ENCODE measurements around the gene SALL4.

- TF ChIP-seq, protein P1, sequence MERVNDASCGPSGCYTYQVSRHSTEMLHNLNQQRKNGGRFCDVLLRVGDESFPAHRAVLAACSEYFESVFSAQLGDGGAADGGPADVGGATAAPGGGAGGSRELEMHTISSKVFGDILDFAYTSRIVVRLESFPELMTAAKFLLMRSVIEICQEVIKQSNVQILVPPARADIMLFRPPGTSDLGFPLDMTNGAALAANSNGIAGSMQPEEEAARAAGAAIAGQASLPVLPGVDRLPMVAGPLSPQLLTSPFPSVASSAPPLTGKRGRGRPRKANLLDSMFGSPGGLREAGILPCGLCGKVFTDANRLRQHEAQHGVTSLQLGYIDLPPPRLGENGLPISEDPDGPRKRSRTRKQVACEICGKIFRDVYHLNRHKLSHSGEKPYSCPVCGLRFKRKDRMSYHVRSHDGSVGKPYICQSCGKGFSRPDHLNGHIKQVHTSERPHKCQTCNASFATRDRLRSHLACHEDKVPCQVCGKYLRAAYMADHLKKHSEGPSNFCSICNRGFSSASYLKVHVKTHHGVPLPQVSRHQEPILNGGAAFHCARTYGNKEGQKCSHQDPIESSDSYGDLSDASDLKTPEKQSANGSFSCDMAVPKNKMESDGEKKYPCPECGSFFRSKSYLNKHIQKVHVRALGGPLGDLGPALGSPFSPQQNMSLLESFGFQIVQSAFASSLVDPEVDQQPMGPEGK (CRISPR knock-in tag; IDR thresholded peaks at IDR 0.05; ENCODE audit: borderline replicate concordance) = no peak
- TF ChIP-seq TCF4 (CRISPR knock-in tag; IDR thresholded peaks at IDR 0.05; ENCODE audit: borderline replicate concordance) (no peak), ZFP30 (CRISPR knock-in tag; IDR thresholded peaks at IDR 0.05) (no peak), ZC3H10 (CRISPR knock-in tag; IDR thresholded peaks at IDR 0.05) (no peak), SNAI2 (CRISPR knock-in tag; IDR thresholded peaks at IDR 0.05) (no peak), ZFP3 (CRISPR knock-in tag; IDR thresholded peaks at IDR 0.05) (no peak), PPARA (CRISPR knock-in tag; IDR thresholded peaks at IDR 0.05; ENCODE audit: borderline replicate concordance) (no peak), ARNTL (CRISPR knock-in tag; IDR thresholded peaks at IDR 0.05; ENCODE audit: borderline replicate concordance, low read depth) (no peak), ZNF70 (CRISPR knock-in tag; IDR thresholded peaks at IDR 0.05) (no peak), ISL1 (CRISPR knock-in tag; IDR thresholded peaks at IDR 0.05) (no peak), POU6F1 (CRISPR knock-in tag; IDR thresholded peaks at IDR 0.05; ENCODE audit: borderline replicate concordance, low read depth) (no peak)
- TF ChIP-seq, protein P2, sequence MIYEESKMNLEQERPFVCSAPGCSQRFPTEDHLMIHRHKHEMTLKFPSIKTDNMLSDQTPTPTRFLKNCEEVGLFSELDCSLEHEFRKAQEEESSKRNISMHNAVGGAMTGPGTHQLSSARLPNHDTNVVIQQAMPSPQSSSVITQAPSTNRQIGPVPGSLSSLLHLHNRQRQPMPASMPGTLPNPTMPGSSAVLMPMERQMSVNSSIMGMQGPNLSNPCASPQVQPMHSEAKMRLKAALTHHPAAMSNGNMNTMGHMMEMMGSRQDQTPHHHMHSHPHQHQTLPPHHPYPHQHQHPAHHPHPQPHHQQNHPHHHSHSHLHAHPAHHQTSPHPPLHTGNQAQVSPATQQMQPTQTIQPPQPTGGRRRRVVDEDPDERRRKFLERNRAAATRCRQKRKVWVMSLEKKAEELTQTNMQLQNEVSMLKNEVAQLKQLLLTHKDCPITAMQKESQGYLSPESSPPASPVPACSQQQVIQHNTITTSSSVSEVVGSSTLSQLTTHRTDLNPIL (CRISPR knock-in tag; IDR thresholded peaks at IDR 0.05; ENCODE audit: low read depth) = no peak
Measured at GRCh38 chr20:51734876-51735720, 67.2 kb downstream of the SALL4 start.

All from SK-N-SH treated with all-trans-retinoic acid at 6 μM for 48 hours (cell line).